ENCODE measurements around the gene UGT1A6.

UGT1A6 gene

GRCh38 chr2:233801357-233802131 is 108.9 kb downstream of the UGT1A6 start:
- DNase-seq (ENCODE audit: low spot score), result no peak

- DNase-seq (ENCODE audit: low spot score), result no peak
These were observed 109.6 kb downstream of the UGT1A6 start for GRCh38 chr2:233802132-233802815.

- no peak for DNase-seq (ENCODE audit: low spot score)
These were observed 110.7 kb downstream of the UGT1A6 start for GRCh38 chr2:233803292-233803911.

GRCh38 chr2:233803994-233804393 is 111.3 kb downstream of the UGT1A6 start:
- no peak for DNase-seq (ENCODE audit: low spot score)

GRCh38 chr2:233807215-233807865 is 114.7 kb downstream of the UGT1A6 start:
- DNase-seq (ENCODE audit: low spot score), result no peak

- no peak for DNase-seq (ENCODE audit: low spot score)
These were observed 115.6 kb downstream of the UGT1A6 start for GRCh38 chr2:233807966-233808935.

- no peak for DNase-seq (ENCODE audit: low spot score)
These were observed 117.7 kb downstream of the UGT1A6 start for GRCh38 chr2:233810385-233810784.

GRCh38 chr2:233811087-233811486 is 118.4 kb downstream of the UGT1A6 start:
- no peak for DNase-seq (ENCODE audit: low spot score)

- DNase-seq (ENCODE audit: low spot score), result no peak
These were observed 119.0 kb downstream of the UGT1A6 start for GRCh38 chr2:233811732-233812131.

- DNase-seq (ENCODE audit: low spot score), result no peak
These were observed 120.8 kb downstream of the UGT1A6 start for GRCh38 chr2:233813236-233814055.

GRCh38 chr2:233814056-233814835 is 121.6 kb downstream of the UGT1A6 start:
- no peak for DNase-seq (ENCODE audit: low spot score)

- no peak for DNase-seq (ENCODE audit: low spot score)
These were observed 123.2 kb downstream of the UGT1A6 start for GRCh38 chr2:233815861-233816260.

GRCh38 chr2:233816334-233816733 is 123.6 kb downstream of the UGT1A6 start:
- DNase-seq (ENCODE audit: low spot score), result no peak

GRCh38 chr2:233816771-233817170 is 124.1 kb downstream of the UGT1A6 start:
- DNase-seq (ENCODE audit: low spot score), result no peak

- DNase-seq (ENCODE audit: low spot score), result no peak
These were observed 124.7 kb downstream of the UGT1A6 start for GRCh38 chr2:233817361-233817911.

GRCh38 chr2:233817995-233818638 is 125.4 kb downstream of the UGT1A6 start:
- DNase-seq (ENCODE audit: low spot score), result no peak

- DNase-seq (ENCODE audit: low spot score), result no peak
These were observed 126.2 kb downstream of the UGT1A6 start for GRCh38 chr2:233818639-233819621.
